ENCODE measurements around the gene ZNF385B. TPM values are rescaled to one million over a fixed set of nuclear protein-coding genes. Genes with fewer than 3 reads are reported as not detected.

ZNF385B gene
- total and polyA plus RNA-seq, 10 of the 15 experiments (the other 5 are each of a cell fraction or from before 2014, with no cell fraction given) = not detected

DNA sequence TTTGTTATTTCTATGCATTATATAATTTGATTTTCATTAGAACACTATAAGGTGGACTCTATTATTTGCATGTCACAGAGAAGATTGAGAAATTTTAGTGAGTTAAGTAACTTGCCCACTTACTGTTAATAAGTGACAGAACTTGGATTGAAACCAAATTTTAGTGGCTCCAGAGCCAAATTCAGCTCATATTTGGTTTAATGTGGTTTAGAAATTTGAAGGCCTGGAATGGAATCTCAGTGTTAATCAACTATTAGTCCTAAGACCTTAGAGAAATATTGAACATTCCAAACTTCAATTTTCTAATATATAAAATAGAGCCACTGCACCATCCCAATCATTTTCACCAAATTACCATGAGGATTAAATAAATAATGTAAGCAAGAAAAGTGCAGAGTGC lies 281.6 kb downstream of the ZNF385B start:
- ChIA-PET SMC1A (ENCODE audit: uncharacterized antibody, unreplicated experiment) (no interaction called here), CTCF (interaction anchor here (0.5 to 1.1 kb wide), 2 partner anchors 15 to 938 kb away, joined by 3 read pairs; no protein-coding TSS in a partner anchor), RAD21 (ENCODE audit: unreplicated experiment) (no interaction called here), POLR2A (no interaction called here)
- ATAC-seq (no peak), DNase-seq (ENCODE audit: low read depth, low spot score) (no peak), FAIRE-seq (no peak)
- BruUV-seq (replicated peaks) = no TSS peak
- no peaks in the 10 kb centered on the region; a peak in 1 of 4 replicates for H3K27me3 ChIP-seq (replicated peaks in 1 of 2; ENCODE audit: control insufficient read depth in 2 of 2, insufficient read depth in 2 of 2, low read length in 1 of 2)
- no peak overlapping the region for H3K4me2 ChIP-seq (ENCODE audit: control insufficient read depth, insufficient read depth)
- no peaks in the 10 kb centered on the region for H3K79me2 ChIP-seq (ENCODE audit: control insufficient read depth, insufficient read depth, low read length)
- H3K36me3 ChIP-seq (ENCODE audit: control insufficient read depth in 2 of 2, insufficient read depth in 2 of 2, low read length in 1 of 2) = no peaks in the 10 kb centered on the region
- H3K9ac ChIP-seq (ENCODE audit: control insufficient read depth, insufficient read depth, low read length) = no peak overlapping the region
- TF ChIP-seq EZH2 (IDR thresholded peaks at IDR 0.05; ENCODE audit: borderline replicate concordance, control insufficient read depth, low read depth, low read length) (no peak), WRNIP1 (IDR thresholded peaks at IDR 0.05; ENCODE audit: borderline replicate concordance, low read depth, low read length) (no peak), SREBF1 (IDR thresholded peaks at IDR 0.05; ENCODE audit: low read length) (no peak), EED (IDR thresholded peaks at IDR 0.05; ENCODE audit: low read depth) (no peak), MYB (IDR thresholded peaks at IDR 0.05; ENCODE audit: borderline replicate concordance, low read depth, low read length) (no peak)
- TF ChIP-seq, protein P1, sequence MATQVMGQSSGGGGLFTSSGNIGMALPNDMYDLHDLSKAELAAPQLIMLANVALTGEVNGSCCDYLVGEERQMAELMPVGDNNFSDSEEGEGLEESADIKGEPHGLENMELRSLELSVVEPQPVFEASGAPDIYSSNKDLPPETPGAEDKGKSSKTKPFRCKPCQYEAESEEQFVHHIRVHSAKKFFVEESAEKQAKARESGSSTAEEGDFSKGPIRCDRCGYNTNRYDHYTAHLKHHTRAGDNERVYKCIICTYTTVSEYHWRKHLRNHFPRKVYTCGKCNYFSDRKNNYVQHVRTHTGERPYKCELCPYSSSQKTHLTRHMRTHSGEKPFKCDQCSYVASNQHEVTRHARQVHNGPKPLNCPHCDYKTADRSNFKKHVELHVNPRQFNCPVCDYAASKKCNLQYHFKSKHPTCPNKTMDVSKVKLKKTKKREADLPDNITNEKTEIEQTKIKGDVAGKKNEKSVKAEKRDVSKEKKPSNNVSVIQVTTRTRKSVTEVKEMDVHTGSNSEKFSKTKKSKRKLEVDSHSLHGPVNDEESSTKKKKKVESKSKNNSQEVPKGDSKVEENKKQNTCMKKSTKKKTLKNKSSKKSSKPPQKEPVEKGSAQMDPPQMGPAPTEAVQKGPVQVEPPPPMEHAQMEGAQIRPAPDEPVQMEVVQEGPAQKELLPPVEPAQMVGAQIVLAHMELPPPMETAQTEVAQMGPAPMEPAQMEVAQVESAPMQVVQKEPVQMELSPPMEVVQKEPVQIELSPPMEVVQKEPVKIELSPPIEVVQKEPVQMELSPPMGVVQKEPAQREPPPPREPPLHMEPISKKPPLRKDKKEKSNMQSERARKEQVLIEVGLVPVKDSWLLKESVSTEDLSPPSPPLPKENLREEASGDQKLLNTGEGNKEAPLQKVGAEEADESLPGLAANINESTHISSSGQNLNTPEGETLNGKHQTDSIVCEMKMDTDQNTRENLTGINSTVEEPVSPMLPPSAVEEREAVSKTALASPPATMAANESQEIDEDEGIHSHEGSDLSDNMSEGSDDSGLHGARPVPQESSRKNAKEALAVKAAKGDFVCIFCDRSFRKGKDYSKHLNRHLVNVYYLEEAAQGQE (IDR thresholded peaks at IDR 0.05; ENCODE audit: low read depth, low read length) = no peak
- TF ChIP-seq, protein P2, sequence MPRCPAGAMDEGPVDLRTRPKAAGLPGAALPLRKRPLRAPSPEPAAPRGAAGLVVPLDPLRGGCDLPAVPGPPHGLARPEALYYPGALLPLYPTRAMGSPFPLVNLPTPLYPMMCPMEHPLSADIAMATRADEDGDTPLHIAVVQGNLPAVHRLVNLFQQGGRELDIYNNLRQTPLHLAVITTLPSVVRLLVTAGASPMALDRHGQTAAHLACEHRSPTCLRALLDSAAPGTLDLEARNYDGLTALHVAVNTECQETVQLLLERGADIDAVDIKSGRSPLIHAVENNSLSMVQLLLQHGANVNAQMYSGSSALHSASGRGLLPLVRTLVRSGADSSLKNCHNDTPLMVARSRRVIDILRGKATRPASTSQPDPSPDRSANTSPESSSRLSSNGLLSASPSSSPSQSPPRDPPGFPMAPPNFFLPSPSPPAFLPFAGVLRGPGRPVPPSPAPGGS (IDR thresholded peaks at IDR 0.05; ENCODE audit: borderline replicate concordance, insufficient read depth, low read depth, low read length, poor library complexity, severe bottlenecking) = no peak
- TF ChIP-seq, protein P3, sequence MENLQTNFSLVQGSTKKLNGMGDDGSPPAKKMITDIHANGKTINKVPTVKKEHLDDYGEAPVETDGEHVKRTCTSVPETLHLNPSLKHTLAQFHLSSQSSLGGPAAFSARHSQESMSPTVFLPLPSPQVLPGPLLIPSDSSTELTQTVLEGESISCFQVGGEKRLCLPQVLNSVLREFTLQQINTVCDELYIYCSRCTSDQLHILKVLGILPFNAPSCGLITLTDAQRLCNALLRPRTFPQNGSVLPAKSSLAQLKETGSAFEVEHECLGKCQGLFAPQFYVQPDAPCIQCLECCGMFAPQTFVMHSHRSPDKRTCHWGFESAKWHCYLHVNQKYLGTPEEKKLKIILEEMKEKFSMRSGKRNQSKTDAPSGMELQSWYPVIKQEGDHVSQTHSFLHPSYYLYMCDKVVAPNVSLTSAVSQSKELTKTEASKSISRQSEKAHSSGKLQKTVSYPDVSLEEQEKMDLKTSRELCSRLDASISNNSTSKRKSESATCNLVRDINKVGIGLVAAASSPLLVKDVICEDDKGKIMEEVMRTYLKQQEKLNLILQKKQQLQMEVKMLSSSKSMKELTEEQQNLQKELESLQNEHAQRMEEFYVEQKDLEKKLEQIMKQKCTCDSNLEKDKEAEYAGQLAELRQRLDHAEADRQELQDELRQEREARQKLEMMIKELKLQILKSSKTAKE (IDR thresholded peaks at IDR 0.05; ENCODE audit: low read depth, poor library complexity, severe bottlenecking) = no peak
- no peaks in the 10 kb centered on the region for H3K4me1 ChIP-seq (ENCODE audit: control insufficient read depth, insufficient read depth, low read length)
- no peak overlapping the region for H3K27ac ChIP-seq (ENCODE audit: control insufficient read depth, insufficient read depth)
- H2AFZ ChIP-seq (ENCODE audit: control insufficient read depth, low read depth, low read length) = no peak overlapping the region
- intact Hi-C loops (cut with micrococcal nuclease; ENCODE audit: unreplicated experiment) = no loop called here
- H3K4me3 ChIP-seq = no peak overlapping the region
- in situ Hi-C loops (cut with MboI) = no loop called here
- H3K9me3 ChIP-seq (replicated peaks; ENCODE audit: control insufficient read depth, insufficient read depth, low read length) = no peaks in the 10 kb centered on the region; the same call in 2 of the 3 replicates
- H4K20me1 ChIP-seq (ENCODE audit: control insufficient read depth, insufficient read depth) = no peaks in the 10 kb centered on the region
